ENCODE measurements around the gene ARID4B.

Gene ARID4B

GRCh38 chr1:235280467-235280866 lies 47.5 kb downstream of the ARID4B start:
- no peak overlapping the region for H2AFZ ChIP-seq (ENCODE audit: low read depth, low read length)
- H4K20me1 ChIP-seq (ENCODE audit: insufficient read depth, low read length) = peaks cover 89% of the 10 kb centered on the region
- no peak overlapping the region for H3K4me2 ChIP-seq (ENCODE audit: low read length)
- H3K4me1 ChIP-seq (ENCODE audit: low read length) = peaks cover 28% of the 10 kb centered on the region
- no peaks in the 10 kb centered on the region for H3K27me3 ChIP-seq (ENCODE audit: low read depth, low read length)
- H3K4me3 ChIP-seq (ENCODE audit: low read length) = no peak overlapping the region
- H3K27ac ChIP-seq (ENCODE audit: low read length) = no peak overlapping the region
- H3K79me2 ChIP-seq (ENCODE audit: low read length) = peaks cover 95% of the 10 kb centered on the region
- no peaks in the 10 kb centered on the region for H3K36me3 ChIP-seq (replicated peaks; ENCODE audit: low read depth, low read length)
- H3K9me3 ChIP-seq (ENCODE audit: insufficient read depth, low read length) = no peaks in the 10 kb centered on the region
- H3K9ac ChIP-seq (ENCODE audit: low read length) = no peak overlapping the region
- TF ChIP-seq CTCF (IDR thresholded peaks at IDR 0.05; ENCODE audit: low read depth, low read length) = no peak
- no peak for TF ChIP-seq EZH2phosphoT487 (IDR thresholded peaks at IDR 0.05; ENCODE audit: low read depth)

GRCh38 chr1:235279694-235280093 lies 48.3 kb downstream of the ARID4B start:
- peaks cover 36% of the 10 kb centered on the region for H3K4me1 ChIP-seq (ENCODE audit: low read length)
- H3K27ac ChIP-seq (ENCODE audit: low read length) = no peak overlapping the region
- H3K4me3 ChIP-seq (ENCODE audit: low read length) = no peak overlapping the region
- no peak overlapping the region for H3K4me2 ChIP-seq (ENCODE audit: low read length)
- no peak overlapping the region for H2AFZ ChIP-seq (ENCODE audit: low read depth, low read length)
- H3K79me2 ChIP-seq (ENCODE audit: low read length) = peaks cover 95% of the 10 kb centered on the region
- no peaks in the 10 kb centered on the region for H3K9me3 ChIP-seq (ENCODE audit: insufficient read depth, low read length)
- H3K27me3 ChIP-seq (ENCODE audit: low read depth, low read length) = no peaks in the 10 kb centered on the region
- TF ChIP-seq CTCF (IDR thresholded peaks at IDR 0.05; ENCODE audit: low read depth, low read length) (no peak), EZH2phosphoT487 (IDR thresholded peaks at IDR 0.05; ENCODE audit: low read depth) (no peak)
- H4K20me1 ChIP-seq (ENCODE audit: insufficient read depth, low read length) = peaks cover 89% of the 10 kb centered on the region
- no peak overlapping the region for H3K9ac ChIP-seq (ENCODE audit: low read length)
- no peaks in the 10 kb centered on the region for H3K36me3 ChIP-seq (replicated peaks; ENCODE audit: low read depth, low read length)

GRCh38 chr1:235278915-235279292 lies 49.1 kb downstream of the ARID4B start:
- Histone ChIP-seq H3K79me2 (ENCODE audit: low read length) (peaks cover 95% of the 10 kb centered on the region), H3K4me3 (ENCODE audit: low read length) (no peak overlapping the region), H3K9me3 (ENCODE audit: insufficient read depth, low read length) (no peaks in the 10 kb centered on the region), H3K27me3 (ENCODE audit: low read depth, low read length) (no peaks in the 10 kb centered on the region), H3K4me2 (ENCODE audit: low read length) (no peak overlapping the region), H4K20me1 (ENCODE audit: insufficient read depth, low read length) (peaks cover 84% of the 10 kb centered on the region), H2AFZ (ENCODE audit: low read depth, low read length) (no peak overlapping the region), H3K9ac (ENCODE audit: low read length) (no peak overlapping the region), H3K4me1 (ENCODE audit: low read length) (peaks cover 39% of the 10 kb centered on the region), H3K36me3 (replicated peaks; ENCODE audit: low read depth, low read length) (no peaks in the 10 kb centered on the region), H3K27ac (ENCODE audit: low read length) (no peak overlapping the region)
- TF ChIP-seq EZH2phosphoT487 (IDR thresholded peaks at IDR 0.05; ENCODE audit: low read depth) (no peak), CTCF (IDR thresholded peaks at IDR 0.05; ENCODE audit: low read depth, low read length) (no peak)

GRCh38 chr1:235278233-235278914 lies 49.6 kb downstream of the ARID4B start:
- Histone ChIP-seq H2AFZ (ENCODE audit: low read depth, low read length) (no peak overlapping the region), H3K4me3 (ENCODE audit: low read length) (no peak overlapping the region), H3K27ac (ENCODE audit: low read length) (no peak overlapping the region), H4K20me1 (ENCODE audit: insufficient read depth, low read length) (peaks cover 85% of the 10 kb centered on the region), H3K27me3 (ENCODE audit: low read depth, low read length) (no peaks in the 10 kb centered on the region), H3K9ac (ENCODE audit: low read length) (no peak overlapping the region), H3K9me3 (ENCODE audit: insufficient read depth, low read length) (no peaks in the 10 kb centered on the region), H3K4me1 (ENCODE audit: low read length) (peaks cover 39% of the 10 kb centered on the region), H3K79me2 (ENCODE audit: low read length) (peaks cover 95% of the 10 kb centered on the region), H3K36me3 (replicated peaks; ENCODE audit: low read depth, low read length) (no peaks in the 10 kb centered on the region), H3K4me2 (ENCODE audit: low read length) (peak overlapping the region; percentile 46)
- TF ChIP-seq EZH2phosphoT487 (IDR thresholded peaks at IDR 0.05; ENCODE audit: low read depth) (no peak), CTCF (IDR thresholded peaks at IDR 0.05; ENCODE audit: low read depth, low read length) (no peak)
